Femur (tissue), 1 donor: Measurements from ENCODE around the gene STT3A.
"Not testable (repeated sequence)": the region's sequence is repeated elsewhere in the genome, so short reads cannot be mapped to it uniquely, and the experiment has no call there.

Experiments
- DNase-seq: peaks from one replicate; pipeline ENCODE4 v3.0.0-alpha.2; 2017

The STT3A gene

GRCh38 chr11:125592305-125593113 is at the start of gene STT3A:
Gene STT3A, plus strand, starts transcription at chr11:125592852. Its CDS starts 3,064 bp downstream, at chr11:125595916.
- DNase-seq = peak; percentile 100

- DNase-seq = no peak
Observed at GRCh38 chr11:125550780-125551179, 41.9 kb upstream of the STT3A start.

- DNase-seq = no peak
Observed at GRCh38 chr11:125551835-125552342, 40.8 kb upstream of the STT3A start.

GRCh38 chr11:125552927-125553326 is 39.7 kb upstream of the STT3A start:
- DNase-seq = no peak

GRCh38 chr11:125553357-125553756 is 39.3 kb upstream of the STT3A start:
- DNase-seq = no peak

GRCh38 chr11:125554038-125554437 is 38.6 kb upstream of the STT3A start:
- DNase-seq = no peak

- no peak for DNase-seq
Observed at GRCh38 chr11:125559888-125560287, 32.8 kb upstream of the STT3A start.

GRCh38 chr11:125561924-125562323 is 30.7 kb upstream of the STT3A start:
- DNase-seq = no peak

GRCh38 chr11:125562430-125562829 is 30.2 kb upstream of the STT3A start:
- no peak for DNase-seq

GRCh38 chr11:125564357-125564756 is 28.3 kb upstream of the STT3A start:
- DNase-seq = no peak

- DNase-seq = no peak
Observed at GRCh38 chr11:125566235-125566634, 26.4 kb upstream of the STT3A start.

- peak; percentile 94 for DNase-seq
Observed at GRCh38 chr11:125568970-125569914, 23.4 kb upstream of the STT3A start, which contains the start of gene EI24. Gene EI24, plus strand, starts transcription at chr11:125569477. Its CDS starts 3,051 bp downstream, at chr11:125572528.

GRCh38 chr11:125569915-125570621 is 22.6 kb upstream of the STT3A start:
- no peak for DNase-seq

- DNase-seq = no peak
Observed at GRCh38 chr11:125570952-125571351, 21.7 kb upstream of the STT3A start.

GRCh38 chr11:125572916-125573315 is 19.7 kb upstream of the STT3A start:
- no peak for DNase-seq

GRCh38 chr11:125577181-125577580 is 15.5 kb upstream of the STT3A start:
- DNase-seq = not testable (repeated sequence)

- DNase-seq = no peak
Observed at GRCh38 chr11:125578783-125579182, 13.9 kb upstream of the STT3A start.

GRCh38 chr11:125579811-125580210 is 12.8 kb upstream of the STT3A start:
- no peak for DNase-seq

- DNase-seq = no peak
Observed at GRCh38 chr11:125583496-125583895, 9.2 kb upstream of the STT3A start.

GRCh38 chr11:125585487-125585886 is 7.2 kb upstream of the STT3A start:
- DNase-seq = no peak

- no peak for DNase-seq
Observed at GRCh38 chr11:125586623-125587022, 6.0 kb upstream of the STT3A start.

GRCh38 chr11:125587480-125587879 is 5.2 kb upstream of the STT3A start:
- DNase-seq = no peak

GRCh38 chr11:125588505-125588904 is 4.1 kb upstream of the STT3A start:
- DNase-seq = no peak
